Measurements from ENCODE around the gene STK24.

The STK24 gene

DNA sequence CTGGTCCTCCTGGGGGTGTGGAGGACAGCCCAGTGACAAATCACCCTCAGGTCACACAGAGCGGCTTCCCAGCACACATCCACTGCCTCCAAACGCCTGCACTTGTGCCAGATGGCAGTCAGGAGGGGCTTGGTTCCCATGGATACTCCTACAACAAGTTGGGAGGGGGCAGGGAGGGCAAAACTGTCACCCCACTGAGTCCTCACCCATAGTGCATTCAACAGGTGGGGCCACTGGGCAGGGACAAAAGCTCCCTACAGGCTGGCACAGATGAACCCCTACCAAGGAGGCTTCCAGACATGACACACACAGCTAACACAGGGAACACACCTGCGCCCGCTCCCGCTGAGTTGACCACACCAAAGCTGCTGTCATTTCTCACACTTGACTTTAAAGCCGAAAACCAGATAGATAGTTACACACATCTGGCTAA, 120.5 kb downstream of the STK24 start:
- no peak for DNase-seq (ENCODE audit: low spot score)
- no peak for FAIRE-seq

GRCh38 chr13:98454389-98454881, 122.5 kb downstream of the STK24 start:
- no peak for FAIRE-seq
- no peak for DNase-seq (ENCODE audit: low spot score)

DNA sequence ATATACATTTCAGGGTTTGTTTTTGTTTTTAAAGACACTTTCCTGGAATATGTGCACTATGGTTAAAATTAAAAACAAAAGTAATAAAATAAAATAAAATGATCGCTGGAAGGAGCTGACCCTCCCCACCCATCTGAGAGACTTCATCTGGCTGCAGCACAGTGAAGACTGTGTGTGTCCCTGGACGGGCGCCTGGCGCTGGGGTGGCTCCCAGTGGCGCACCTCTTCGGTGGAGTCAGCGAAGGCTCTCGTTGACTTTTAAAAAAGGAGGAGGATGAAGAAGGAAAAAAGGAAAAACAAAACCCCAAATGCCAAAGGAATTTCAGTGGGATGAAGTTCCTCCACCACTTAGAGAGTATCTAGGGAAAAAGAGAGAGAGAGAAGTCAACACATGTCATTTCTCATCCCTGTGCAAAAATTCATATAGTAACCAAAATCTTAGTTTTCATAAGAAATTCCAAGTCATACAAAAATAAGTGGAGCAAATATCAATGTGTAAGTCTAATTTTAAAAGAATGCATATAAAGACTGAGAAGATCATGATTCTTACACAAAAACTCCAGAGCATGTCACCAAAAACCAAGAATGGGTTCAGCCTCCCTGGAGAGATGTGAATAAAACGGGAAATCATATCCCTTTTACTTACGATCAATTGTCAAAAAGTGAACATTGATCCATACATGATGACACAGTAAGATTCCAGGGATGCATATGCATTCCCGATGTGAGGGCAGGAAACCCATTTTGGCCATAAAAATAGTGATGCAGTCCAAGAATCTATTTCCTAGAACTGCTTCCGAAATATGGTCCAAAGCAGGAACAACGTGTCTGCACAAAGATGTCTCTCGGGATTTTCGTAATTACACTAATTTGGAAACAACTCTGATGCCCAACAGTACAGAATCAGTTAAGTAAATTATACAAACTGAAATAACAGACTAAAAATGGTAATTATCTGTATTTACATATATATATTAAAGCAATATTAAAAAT, 123.8 kb downstream of the STK24 start:
- FAIRE-seq (no peak), DNase-seq (ENCODE audit: low spot score) (no peak)

GRCh38 chr13:98451676-98452470, 125.0 kb downstream of the STK24 start:
- FAIRE-seq (no peak), DNase-seq (ENCODE audit: low spot score) (no peak)

DNA sequence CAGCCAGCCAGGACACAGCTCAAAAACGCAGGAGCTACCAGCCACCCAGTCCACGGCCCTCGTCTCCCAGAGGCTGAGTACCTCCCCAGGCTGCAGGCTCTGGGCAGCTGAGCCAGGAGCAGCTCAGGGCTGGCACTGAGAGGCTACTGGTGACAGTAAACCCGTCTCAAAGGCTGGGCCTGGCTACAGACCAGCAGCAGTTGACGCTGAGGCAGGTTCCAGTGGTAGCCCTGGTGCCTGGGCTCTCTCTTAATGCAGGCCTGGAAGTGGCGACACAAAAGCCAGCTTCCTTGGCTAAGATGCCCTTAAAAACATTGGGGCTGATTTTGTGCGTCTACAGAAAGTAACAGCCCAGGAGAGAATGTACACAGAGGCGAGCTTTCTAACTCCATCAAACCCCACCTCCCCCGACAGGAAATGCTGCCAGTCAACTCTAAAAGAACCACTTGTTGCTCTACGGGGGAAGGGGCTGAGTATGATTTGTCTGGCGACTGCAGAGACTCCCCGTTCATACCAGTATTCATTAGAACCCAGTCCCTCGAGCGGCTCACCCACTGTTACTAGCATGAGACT, 126.3 kb downstream of the STK24 start:
- DNase-seq (ENCODE audit: low spot score) (no peak), FAIRE-seq (no peak)

DNA sequence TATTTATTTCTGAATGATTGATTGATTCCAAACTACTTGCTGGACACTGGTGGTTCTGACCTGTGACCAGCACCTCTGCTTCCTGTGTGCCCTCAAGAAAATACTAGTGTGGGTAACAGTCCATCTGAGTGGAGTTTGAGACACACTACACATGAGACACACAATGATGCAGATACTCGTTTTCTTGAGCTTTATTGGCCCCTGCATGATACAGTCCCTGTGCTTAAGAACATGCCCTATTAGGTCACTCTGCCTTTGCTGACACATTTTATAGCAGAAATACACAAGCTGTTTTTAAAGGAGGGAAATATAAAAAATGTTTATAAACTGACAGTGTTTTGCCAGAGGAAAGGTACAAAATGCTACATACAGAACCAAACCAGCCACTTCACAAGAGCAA, 126.9 kb downstream of the STK24 start:
- DNase-seq (ENCODE audit: low spot score) (no peak), FAIRE-seq (no peak)

- DNase-seq (ENCODE audit: low spot score) = no peak
- no peak for FAIRE-seq
Observed at GRCh38 chr13:98449273-98449672, 127.6 kb downstream of the STK24 start.

- no peak for FAIRE-seq
- no peak for DNase-seq (ENCODE audit: low spot score)
Observed at GRCh38 chr13:98448642-98448928, 128.3 kb downstream of the STK24 start.

GRCh38 chr13:98447881-98448641, 128.8 kb downstream of the STK24 start:
- DNase-seq (ENCODE audit: low spot score) = peak; percentile 32
- no peak for FAIRE-seq

DNA sequence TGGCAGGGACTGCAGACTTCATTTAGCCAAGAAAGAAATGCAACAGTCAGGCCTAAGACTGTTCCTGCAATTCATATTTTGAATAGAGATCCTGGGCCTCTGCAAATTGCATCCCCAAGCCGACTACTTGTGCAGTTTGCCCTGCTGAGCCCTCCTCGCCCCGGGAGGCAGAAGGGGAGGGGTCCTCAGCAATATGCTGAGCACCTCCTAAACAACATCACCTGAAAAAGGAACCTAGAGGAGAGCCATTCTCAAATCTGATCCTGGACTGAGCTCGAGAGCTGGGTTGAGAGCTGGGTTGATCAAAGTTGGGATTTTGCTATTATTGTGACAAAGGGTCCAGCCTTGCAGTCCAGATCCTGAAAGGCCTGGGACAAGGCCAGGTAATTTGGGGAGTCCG, 129.8 kb downstream of the STK24 start:
- no peak for FAIRE-seq

DNA sequence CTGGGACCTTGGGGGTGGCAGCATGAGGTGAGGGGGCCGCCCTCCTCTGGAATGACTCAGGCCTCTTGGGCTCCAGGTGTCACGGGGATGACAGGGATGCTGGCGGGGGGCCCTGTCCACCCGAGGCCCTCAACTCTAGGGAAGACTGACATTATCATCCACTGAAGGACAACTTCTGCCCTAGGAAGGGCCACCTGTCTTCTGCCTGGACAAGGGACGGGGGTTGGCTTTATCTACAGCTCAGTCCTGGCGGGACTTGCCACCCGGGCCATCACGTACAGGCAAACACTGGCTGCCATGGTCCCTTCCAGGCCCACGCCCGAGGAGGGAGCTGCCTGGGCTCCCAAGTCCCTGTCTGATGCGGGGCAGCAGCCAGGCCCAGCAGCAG, 130.7 kb downstream of the STK24 start:
- DNase-seq (ENCODE audit: low spot score) (no peak), FAIRE-seq (no peak)

More for the DNA sequence above, 129.8 kb downstream of the STK24 start:
- no peak for DNase-seq (ENCODE audit: low spot score)

DNA sequence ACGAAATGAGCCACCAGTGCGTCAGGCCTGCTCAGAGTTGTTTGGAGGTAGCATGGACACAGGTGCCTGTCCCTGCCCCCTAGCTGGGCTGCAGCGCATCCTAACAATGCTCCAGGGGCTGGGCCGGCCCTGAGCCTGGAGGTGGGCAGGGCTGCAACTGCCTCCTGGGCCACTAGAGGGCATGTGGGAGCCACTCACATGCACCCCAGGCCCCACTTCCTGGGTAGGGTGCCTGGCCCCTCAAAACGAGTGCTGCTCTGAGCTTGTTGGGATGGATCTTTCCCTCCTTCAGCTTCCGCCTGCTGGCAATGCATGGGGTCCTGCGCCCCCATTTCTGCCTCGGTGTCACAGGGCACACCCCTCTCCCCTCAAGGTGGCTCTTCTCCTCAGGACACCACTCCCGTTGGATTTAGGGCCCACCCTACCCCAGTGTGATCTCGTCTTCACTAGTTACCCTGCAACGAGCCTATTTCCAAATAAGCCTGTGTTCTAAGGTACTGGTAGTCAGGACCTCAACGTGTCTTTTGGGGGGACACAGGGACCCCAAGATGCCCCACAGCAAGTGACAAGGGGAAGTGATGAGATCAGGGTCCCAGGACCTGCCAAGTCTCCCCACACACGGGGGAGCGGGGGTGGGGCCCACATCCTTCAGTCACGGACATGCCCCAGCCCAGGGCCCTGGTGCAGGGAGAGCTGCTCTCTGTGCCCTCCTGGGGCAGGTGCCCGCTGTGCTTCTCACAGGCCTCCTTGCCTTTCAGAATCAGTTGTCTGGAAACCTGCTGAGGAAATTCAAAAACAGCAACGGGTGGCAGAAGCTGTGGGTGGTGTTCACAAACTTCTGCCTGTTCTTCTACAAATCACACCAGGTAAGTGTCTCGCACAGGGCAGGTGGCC, 131.3 kb downstream of the STK24 start:
- DNase-seq (ENCODE audit: low spot score) = peak; percentile 72
- FAIRE-seq = no peak

GRCh38 chr13:98444381-98444780, 132.5 kb downstream of the STK24 start:
- no peak for FAIRE-seq

DNA sequence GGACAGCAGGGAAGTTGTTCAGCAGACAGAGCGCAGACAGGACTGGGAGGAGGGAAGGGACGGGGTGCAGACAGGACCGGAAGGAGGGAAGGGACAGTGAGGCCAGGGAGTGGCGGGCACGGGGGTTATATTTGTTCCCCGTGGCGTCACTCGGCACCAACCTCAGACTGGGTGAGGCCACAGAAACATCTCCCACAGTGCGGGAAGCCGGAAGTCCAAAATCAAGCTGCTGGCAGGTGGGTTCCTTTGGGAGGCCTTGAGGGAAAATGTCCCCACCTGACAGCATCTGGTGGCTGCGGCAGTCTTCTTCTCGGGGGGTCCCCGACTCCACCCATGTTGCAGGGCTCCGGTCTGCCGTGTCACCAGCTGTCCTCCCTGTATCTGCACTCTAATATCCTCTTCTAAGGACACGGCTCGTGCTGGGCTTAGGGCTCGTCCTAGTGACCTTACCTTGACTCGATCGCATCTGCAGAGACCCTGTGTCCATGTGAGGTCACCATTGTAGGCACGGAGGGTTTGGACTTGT, 133.0 kb downstream of the STK24 start:
- DNase-seq (ENCODE audit: low spot score) (no peak), FAIRE-seq (no peak)

More at GRCh38 chr13:98444381-98444780, 132.5 kb downstream of the STK24 start:
- DNase-seq (ENCODE audit: low spot score) = no peak

GRCh38 chr13:98443329-98443728, 133.6 kb downstream of the STK24 start:
- DNase-seq (ENCODE audit: low spot score) (no peak), FAIRE-seq (no peak)

DNA sequence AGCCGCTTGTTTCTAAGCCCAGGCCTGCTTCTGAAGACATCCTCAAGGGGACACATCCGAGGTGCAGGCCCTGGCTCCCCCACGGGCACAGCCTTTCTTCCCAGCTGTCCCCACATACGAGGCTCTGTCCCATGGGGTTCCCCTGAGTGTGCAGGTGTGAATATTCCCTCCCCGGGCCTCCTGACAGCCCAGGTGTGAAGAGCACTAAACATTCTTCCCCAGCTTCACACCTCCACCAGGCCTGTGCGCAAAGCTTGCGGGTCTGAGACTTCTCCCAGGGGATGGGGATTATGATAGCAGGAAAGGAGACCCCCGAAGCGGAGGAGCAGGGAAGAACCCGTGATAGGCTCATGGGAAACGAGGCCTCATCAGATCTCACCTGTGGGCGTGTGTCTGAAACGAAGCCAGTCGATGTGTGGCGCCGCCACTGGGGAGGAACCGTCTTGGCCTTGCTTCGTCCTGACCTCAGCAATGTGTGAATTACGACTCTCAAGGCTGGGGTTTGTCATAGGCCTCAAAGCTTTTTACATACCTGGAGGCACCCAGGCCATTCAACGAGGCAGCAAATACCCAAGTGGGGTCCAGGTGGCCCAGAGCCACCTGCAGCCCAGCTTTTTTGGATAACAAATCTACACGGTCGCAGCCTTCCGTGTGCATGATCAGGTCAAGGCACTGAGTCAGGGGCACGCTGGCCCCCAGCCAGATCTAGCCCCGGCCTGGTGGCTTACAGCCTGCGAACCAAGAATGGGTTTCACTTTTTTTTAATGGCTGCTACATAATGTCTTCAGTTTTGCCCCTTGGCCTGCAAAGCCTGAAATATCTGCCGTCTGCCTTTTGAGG, 134.3 kb downstream of the STK24 start:
- DNase-seq (ENCODE audit: low spot score) (no peak), FAIRE-seq (no peak)

- DNase-seq (ENCODE audit: low spot score) (no peak), FAIRE-seq (no peak)
Observed at GRCh38 chr13:98441056-98441676, 135.7 kb downstream of the STK24 start.

GRCh38 chr13:98440390-98441055, 136.4 kb downstream of the STK24 start:
- no peak for FAIRE-seq

More at GRCh38 chr13:98440390-98441055, 136.4 kb downstream of the STK24 start:
- DNase-seq (ENCODE audit: low spot score) = no peak

Measured in urothelium cell line (cell line).